Activated B cell treated with CpG ODN at 0.5 μM for 24 hours (primary cell): ENCODE results near the gene IGF2BP3. TPM values are rescaled to one million over a fixed set of nuclear protein-coding genes. Genes with fewer than 3 reads are reported as not detected.

ENCODE experiments used
- ATAC-seq: fragments of 200-7000 bp; cut with Tn5 transposase; one replicate; pipeline ENCODE4 v1.10.0; 2021; ENCODE audit warnings: low read depth, mild to moderate bottlenecking, moderate library complexity
- CTCF ChIA-PET: fragments of 350-600 bp; sonication (Branson Sonifier 250); formaldehyde crosslinking; loops from one replicate; lab custom pipeline; 2021; ENCODE audit warnings: antibody characterized with exemption; lab: Charles Lee
- POLR2A ChIA-PET: fragments of 350-600 bp; sonication (Branson Sonifier 250); formaldehyde crosslinking; loops from one replicate; lab custom pipeline; 2021; ENCODE audit warnings: antibody characterized with exemption; lab: Charles Lee
- DNase-seq: peaks from one replicate; pipeline ENCODE4 v3.0.0; 2022
- H3K27ac Mint-ChIP-seq: one replicate; pipeline ENCODE4 v1.8.0; 2020; ENCODE audit warnings: mixed read lengths
- H3K27me3 Mint-ChIP-seq: one replicate; pipeline ENCODE4 v1.8.0; 2021; ENCODE audit warnings: mixed read lengths
- H3K36me3 Mint-ChIP-seq: one replicate; pipeline ENCODE4 v1.8.0; 2021; ENCODE audit warnings: low read depth, mixed read lengths
- H3K4me1 Mint-ChIP-seq: one replicate; pipeline ENCODE4 v1.8.0; 2021; ENCODE audit warnings: mixed read lengths
- H3K4me3 Mint-ChIP-seq: one replicate; pipeline ENCODE4 v1.8.0; 2020; ENCODE audit warnings: mild to moderate bottlenecking, mixed read lengths
- H3K9me3 Mint-ChIP-seq: one replicate; pipeline ENCODE4 v1.8.0; 2020; ENCODE audit warnings: mixed read lengths
- intact Hi-C: fragments of 100-400 bp; cut with micrococcal nuclease; formaldehyde crosslinking; loops from one replicate; pipeline ENCODE4 v1.15.1; 2024
- total RNA-seq: library from RNA; stranded (reverse); gene quantifications from 2 replicates; pipeline ENCODE4 v1.2.3, GENCODE V29; 2022
- TF ChIP-seq, protein P1 (sequence below): fragments of 200-600 bp; IDR thresholded peaks from one replicate; pipeline ENCODE4 v1.8.0; 2022; ENCODE audit warnings: antibody characterized with exemption, mild to moderate bottlenecking

IGF2BP3 gene
- total RNA-seq, 1 donor from 2014 or later, result 10.3 TPM

DNA sequence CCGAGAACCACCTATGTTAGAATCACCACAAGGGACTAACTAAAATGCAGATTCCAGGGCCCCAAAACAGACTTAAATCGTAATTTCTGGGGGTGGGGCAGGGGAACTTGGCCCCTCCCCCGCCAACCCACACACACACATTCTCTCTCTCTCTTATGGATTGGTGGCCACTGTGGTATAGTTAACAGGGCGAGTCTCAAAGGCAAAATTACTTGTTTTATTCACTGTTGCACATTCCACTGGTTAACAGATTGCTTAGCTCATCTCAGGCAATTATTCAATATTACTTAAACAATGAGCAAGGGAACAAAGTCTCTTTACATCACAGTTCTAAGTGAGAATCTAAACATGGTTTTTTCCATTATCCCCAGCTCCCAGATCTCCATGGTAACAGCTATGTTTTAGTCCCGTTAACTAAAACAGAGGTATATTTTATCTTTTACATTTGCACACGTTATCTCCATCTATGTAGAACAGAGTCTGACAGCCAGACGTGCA, 38.5 kb downstream of the IGF2BP3 start:
- TF ChIP-seq, protein P1, sequence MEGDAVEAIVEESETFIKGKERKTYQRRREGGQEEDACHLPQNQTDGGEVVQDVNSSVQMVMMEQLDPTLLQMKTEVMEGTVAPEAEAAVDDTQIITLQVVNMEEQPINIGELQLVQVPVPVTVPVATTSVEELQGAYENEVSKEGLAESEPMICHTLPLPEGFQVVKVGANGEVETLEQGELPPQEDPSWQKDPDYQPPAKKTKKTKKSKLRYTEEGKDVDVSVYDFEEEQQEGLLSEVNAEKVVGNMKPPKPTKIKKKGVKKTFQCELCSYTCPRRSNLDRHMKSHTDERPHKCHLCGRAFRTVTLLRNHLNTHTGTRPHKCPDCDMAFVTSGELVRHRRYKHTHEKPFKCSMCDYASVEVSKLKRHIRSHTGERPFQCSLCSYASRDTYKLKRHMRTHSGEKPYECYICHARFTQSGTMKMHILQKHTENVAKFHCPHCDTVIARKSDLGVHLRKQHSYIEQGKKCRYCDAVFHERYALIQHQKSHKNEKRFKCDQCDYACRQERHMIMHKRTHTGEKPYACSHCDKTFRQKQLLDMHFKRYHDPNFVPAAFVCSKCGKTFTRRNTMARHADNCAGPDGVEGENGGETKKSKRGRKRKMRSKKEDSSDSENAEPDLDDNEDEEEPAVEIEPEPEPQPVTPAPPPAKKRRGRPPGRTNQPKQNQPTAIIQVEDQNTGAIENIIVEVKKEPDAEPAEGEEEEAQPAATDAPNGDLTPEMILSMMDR, result no peak
- no peaks in the 10 kb centered on the region for H3K36me3 Mint-ChIP-seq
- ChIA-PET POLR2A (no interaction called here), CTCF (interaction anchor here (3.1 kb wide), 1 partner anchor 74 kb away, joined by 20 read pairs; no protein-coding TSS in a partner anchor)
- ATAC-seq (no peak), DNase-seq (no peak)
- intact Hi-C loops, result loop anchor here (2.0 kb wide), 2 partner anchors 21 to 75 kb away; no protein-coding TSS in a partner anchor
- no peaks in the 10 kb centered on the region for H3K9me3 Mint-ChIP-seq
- no peaks in the 10 kb centered on the region for H3K4me1 Mint-ChIP-seq
- H3K4me3 Mint-ChIP-seq, result no peak overlapping the region
- H3K27me3 Mint-ChIP-seq, result peaks cover 5% of the 10 kb centered on the region
- no peak overlapping the region for H3K27ac Mint-ChIP-seq

DNA sequence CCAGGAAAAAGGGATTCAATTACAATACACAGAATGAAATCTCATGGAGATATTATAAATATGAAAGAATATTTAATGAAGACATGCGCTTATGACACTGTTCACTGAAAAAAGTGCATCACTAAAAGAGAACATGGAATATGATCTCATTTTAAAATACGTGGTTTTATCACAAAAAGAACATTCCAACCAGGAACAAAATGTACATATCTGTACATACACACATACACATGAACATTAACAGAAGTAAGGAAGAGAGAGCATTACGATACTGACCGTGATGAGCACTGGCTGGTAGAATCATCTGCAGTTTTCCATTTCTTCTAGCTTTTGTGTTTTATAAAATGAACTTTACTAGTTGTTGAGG, 39.4 kb downstream of the IGF2BP3 start:
- peaks cover 5% of the 10 kb centered on the region for H3K27me3 Mint-ChIP-seq
- TF ChIP-seq, protein P1, result no peak
- H3K4me1 Mint-ChIP-seq, result no peaks in the 10 kb centered on the region
- H3K36me3 Mint-ChIP-seq, result no peaks in the 10 kb centered on the region
- H3K27ac Mint-ChIP-seq, result no peak overlapping the region
- H3K4me3 Mint-ChIP-seq, result no peak overlapping the region
- no peaks in the 10 kb centered on the region for H3K9me3 Mint-ChIP-seq
- intact Hi-C loops, result loop anchor here (1.0 to 2.0 kb wide), 3 partner anchors 20 to 116 kb away; no protein-coding TSS in a partner anchor
- ChIA-PET CTCF (interaction anchor here (0.8 to 3.1 kb wide), 4 partner anchors 20 to 284 kb away, joined by 3 to 20 read pairs (median 8); no protein-coding TSS in a partner anchor), POLR2A (no interaction called here)
- no peak for DNase-seq
- ATAC-seq, result no peak

DNA sequence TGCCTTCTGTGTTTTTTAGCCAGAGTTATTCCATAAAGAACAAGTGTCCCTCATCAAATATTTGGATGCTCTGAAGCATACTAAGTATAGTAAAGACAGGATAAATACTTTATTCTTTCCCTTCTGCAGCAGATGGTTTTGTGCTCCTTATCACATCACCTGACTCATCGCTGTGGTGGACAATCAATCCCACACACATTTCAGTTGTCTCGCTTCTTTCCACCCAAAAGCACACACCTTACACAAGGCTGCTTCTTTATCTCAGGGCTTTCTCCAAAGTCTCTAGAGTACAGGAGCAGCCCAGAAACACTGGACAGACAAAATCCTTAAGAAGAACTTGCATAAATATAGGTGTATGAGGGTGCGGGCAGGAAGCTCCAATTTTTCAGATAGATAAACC, 43.4 kb downstream of the IGF2BP3 start:
- DNase-seq (no peak), ATAC-seq (no peak)
- H3K36me3 Mint-ChIP-seq, result no peaks in the 10 kb centered on the region
- TF ChIP-seq, protein P1, result no peak
- H3K4me3 Mint-ChIP-seq, result no peak overlapping the region
- ChIA-PET CTCF (interaction anchor here (1.6 kb wide), 1 partner anchor 36 kb away, joined by 4 read pairs; no protein-coding TSS in a partner anchor), POLR2A (no interaction called here)
- no peaks in the 10 kb centered on the region for H3K27me3 Mint-ChIP-seq
- intact Hi-C loops, result no loop called here
- H3K4me1 Mint-ChIP-seq, result no peaks in the 10 kb centered on the region
- no peaks in the 10 kb centered on the region for H3K9me3 Mint-ChIP-seq
- no peak overlapping the region for H3K27ac Mint-ChIP-seq

DNA sequence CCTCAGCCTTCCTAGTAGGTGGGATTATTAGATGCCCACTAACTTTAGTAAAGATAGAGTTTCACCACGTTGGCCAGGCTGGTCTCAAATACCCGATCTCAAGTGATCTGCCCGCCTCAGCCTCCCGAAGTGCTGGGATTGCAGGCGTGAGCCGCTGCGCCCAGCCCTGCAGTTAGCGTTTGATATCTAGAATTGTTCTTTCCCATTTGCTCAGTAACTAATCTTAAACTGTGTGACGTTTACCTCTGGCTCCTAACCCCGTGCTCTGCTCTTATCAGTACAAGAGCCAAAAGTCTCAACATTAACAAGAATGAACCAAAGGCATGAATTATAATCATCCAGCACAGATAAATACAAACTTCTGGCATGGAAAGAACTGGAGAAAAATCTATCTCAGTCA, 47.4 kb downstream of the IGF2BP3 start:
- ChIA-PET POLR2A (no interaction called here), CTCF (interaction anchor here (1.7 kb wide), 1 partner anchor 65 kb away, joined by 4 read pairs; no protein-coding TSS in a partner anchor)
- no peaks in the 10 kb centered on the region for H3K4me1 Mint-ChIP-seq
- ATAC-seq, result no peak
- TF ChIP-seq, protein P1, result no peak
- intact Hi-C loops, result no loop called here
- no peaks in the 10 kb centered on the region for H3K9me3 Mint-ChIP-seq
- no peaks in the 10 kb centered on the region for H3K36me3 Mint-ChIP-seq
- no peaks in the 10 kb centered on the region for H3K27me3 Mint-ChIP-seq
- no peak overlapping the region for H3K27ac Mint-ChIP-seq
- no peak for DNase-seq
- H3K4me3 Mint-ChIP-seq, result no peak overlapping the region

DNA sequence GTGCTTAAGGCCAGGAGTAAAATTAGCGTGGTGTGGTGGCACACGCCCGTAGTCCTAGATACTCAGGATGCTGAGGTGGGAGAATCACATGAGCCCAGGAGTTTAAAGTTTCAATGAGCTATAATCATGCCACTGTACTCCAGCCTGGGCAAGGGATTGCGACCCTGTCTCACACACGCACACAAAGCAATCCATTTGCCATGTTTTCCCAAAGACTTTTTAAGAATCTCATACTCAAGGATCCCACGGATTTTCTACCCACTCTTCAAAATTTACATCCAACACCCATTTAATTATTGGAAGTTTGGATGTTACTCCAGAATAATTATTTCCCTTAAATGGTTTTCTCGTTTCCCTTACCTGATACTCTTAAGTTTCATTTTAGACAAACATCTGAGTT, 47.9 kb downstream of the IGF2BP3 start:
- H3K4me3 Mint-ChIP-seq, result no peak overlapping the region
- H3K36me3 Mint-ChIP-seq, result no peaks in the 10 kb centered on the region
- ATAC-seq (no peak), DNase-seq (no peak)
- no peaks in the 10 kb centered on the region for H3K27me3 Mint-ChIP-seq
- H3K4me1 Mint-ChIP-seq, result peaks cover 3% of the 10 kb centered on the region
- no peak overlapping the region for H3K27ac Mint-ChIP-seq
- H3K9me3 Mint-ChIP-seq, result no peaks in the 10 kb centered on the region
- TF ChIP-seq, protein P1, result no peak
- CTCF ChIA-PET, result no interaction called here
- intact Hi-C loops, result no loop called here
- POLR2A ChIA-PET, result no interaction called here
